NCI-H524 treated with DMSO at 0.1 percent for 48 hours (cell line): ENCODE data around the gene CYTH2.

ENCODE experiments used
- DNase-seq: peaks from one replicate; lab custom pipeline; 2025; lab: John Stamatoyannopoulos, UW

Gene CYTH2

DNA sequence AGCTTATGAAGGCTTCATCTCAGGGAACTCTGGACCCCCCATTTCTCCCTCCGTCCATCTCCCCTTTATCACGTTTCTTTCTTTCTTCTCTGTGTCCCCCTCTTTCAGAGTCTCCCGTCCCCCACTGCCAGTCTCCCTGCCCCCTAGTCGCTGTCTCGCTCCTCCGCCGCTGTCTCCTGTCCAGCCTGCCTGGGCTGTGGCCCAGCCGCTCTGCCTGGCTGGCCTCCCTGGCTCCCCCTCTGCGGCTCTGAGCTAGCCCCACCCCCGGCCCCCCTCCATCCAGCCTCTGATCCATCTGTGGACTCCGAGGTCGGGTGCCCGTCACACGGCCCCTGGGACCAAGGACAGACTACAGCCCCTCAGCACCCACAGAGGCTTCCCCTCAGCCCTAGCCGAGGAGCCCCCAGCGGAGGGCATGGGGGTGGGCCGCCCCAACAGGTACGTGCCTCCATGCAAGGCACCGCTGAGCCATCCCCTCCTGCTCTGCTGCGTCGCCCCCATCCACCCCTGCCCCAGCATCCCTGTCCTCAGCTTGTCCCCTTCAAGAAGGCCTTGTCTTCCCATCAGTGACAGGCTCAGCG lies 14.9 kb upstream of the CYTH2 start:
- DNase-seq = no peak

DNA sequence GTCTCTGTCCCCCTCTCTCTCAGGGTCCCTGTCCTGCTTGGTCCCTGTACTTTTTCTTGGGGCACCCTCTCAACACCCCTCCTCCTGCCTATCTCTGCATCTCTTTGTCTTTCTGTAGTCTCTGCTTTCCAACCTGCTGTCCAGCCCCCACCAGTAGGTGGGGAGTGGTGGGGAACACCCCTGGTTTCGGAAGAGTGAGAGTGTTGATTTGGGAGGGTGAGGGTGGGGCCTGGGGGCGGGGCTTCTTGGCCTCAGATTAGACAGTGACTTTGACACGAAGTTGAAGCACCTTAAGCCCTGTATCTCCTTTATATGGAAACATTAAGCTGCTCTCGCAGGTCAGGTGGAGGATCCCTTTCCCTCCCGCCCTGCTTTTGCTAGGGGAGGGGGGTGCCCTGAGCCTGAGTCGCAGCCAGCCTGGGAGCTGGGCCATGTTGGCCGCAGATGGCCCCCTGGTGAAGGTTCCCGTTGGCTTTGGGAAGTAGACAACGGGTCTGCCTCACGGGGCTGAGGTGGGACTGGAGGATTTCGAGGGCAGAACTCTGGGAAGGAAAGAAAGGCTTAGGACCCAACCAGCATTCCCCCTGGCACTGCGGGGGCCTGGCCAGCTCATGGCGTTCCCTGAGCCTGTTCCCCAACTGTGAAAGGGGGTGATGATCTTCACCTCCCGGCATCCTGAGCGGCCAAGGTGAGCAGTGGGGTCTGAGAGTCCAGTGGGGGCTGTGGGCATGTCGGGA lies 13.8 kb upstream of the CYTH2 start, which contains the start of gene KCNJ14:
TSS of gene KCNJ14 (plus strand) at position 404 of the 737 bp plus-strand sequence. CDS start 6,151 bp downstream, outside the sequence.
- no peak for DNase-seq

DNA sequence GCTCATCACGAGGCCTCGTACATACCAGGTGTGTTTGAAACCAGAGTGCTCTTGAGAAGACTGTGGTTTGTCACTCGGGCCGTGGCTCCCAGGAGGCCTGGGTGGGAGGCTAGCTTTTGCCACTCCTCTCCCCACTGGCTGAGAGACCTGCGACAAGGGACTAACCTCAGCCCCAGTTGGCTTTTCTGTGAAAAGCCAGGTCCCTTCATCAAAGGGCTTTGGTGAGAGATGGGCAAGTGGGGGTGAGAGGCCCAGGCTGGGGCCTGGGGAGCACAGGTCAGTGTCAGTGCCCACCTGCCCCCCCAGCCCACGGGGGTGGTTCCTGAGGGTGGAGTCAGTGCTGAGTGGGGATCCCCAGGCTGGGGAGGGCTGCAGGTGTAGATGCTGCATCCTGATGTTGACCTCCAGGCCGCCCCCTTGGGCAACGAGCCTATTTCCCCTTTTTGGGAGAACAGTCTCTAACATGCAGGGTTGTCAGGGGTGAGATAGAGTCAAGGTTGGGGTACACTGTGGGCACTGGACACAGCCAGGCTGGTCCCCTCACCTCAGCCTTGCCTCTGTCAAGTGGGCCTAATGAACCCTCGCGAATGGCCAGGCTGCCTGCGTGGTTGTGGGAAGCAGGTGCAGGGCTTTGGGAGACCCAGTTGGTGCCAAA lies 13.1 kb upstream of the CYTH2 start:
- no peak for DNase-seq

DNA sequence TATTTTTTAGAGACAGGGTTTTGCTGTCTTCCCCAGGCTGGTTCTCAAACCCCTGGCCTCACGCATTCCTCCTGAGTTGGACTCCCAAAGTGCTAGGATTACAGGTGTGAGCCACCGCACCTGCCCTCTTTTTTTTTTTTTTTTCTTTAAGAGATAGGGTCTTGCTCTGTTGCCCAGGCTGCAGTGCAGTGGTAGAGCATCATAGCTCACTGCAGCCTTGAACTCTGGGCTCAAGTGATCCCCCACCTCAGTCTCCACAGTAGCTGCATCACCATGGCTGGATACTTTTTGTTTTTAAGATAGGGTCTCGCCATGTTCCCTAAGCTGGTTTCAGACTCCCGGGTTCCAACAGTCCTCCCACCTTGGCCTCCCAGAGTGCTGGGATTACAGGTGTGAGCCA lies 12.3 kb upstream of the CYTH2 start:
- no peak for DNase-seq

DNA sequence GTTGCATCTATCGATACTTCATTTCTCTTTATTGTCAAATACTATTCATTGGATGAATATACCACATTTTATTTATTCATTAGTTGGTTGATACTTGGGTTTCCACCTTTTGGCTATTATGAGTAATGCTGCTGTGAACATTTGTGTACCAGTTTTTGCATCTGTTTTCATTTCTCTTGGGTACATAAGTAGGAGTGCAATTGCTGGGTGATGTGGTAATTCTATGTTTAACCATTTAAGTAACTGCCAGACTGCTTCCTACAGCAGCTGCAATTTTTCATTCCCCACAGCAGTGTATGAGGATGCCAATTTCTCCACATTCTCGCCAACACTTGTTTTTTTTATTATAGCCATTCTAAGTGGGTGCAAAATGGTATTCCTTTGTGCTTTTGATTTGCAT lies 11.2 kb upstream of the CYTH2 start:
- no peak for DNase-seq

DNA sequence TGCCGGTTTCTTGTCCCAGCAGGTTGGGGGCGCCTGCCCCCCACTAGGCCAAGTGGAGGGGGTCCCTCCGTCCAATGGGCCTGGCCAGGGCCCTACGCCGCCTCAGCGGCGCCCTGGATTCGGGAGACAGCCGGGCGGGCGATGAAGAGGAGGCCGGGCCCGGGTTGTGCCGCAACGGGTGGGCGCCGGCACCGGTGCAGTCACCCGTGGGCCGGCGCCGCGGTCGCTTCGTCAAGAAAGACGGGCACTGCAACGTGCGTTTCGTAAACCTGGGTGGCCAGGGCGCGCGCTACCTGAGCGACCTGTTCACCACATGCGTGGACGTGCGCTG lies 7.6 kb upstream of the CYTH2 start:
- no peak for DNase-seq

DNA sequence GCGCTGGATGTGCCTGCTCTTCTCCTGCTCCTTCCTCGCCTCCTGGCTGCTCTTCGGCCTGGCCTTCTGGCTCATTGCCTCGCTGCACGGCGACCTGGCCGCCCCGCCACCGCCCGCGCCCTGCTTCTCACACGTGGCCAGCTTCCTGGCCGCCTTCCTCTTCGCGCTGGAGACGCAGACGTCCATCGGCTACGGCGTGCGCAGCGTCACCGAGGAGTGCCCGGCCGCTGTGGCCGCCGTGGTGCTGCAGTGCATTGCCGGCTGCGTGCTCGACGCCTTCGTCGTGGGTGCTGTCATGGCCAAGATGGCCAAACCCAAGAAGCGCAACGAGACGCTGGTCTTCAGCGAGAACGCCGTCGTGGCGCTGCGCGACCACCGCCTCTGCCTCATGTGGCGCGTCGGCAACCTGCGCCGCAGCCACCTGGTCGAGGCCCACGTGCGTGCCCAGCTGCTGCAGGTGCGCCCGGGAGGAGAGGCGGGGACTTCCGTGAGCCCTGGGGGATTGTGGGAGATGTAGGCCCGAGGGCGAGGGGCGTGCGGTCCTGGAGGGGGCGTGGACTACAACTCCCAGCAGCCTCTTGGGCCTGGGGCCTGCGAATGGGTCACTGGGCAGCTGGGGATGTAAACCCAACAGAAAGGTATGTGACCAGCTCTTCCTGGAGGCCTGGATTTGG lies 7.0 kb upstream of the CYTH2 start:
- no peak for DNase-seq

DNA sequence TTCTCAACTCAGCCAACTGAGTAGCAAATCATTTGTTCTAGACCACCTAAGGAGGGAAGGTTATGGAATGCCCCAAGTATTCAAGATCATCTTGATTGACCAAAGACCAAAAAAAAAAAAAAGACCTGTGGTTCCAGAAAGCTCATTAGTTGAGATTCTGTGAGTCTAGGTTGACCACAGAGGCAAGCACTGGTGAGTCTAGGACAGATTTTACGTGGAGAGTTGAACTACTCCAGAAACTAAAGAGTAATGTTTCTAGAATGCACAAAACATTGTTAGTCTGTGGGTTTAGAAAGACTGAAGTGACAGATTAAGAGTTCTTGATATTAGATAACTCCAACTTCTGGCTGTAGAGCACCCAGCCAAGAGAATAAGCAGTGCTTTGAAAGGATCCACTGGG lies 4.0 kb upstream of the CYTH2 start:
- DNase-seq = no peak

DNA sequence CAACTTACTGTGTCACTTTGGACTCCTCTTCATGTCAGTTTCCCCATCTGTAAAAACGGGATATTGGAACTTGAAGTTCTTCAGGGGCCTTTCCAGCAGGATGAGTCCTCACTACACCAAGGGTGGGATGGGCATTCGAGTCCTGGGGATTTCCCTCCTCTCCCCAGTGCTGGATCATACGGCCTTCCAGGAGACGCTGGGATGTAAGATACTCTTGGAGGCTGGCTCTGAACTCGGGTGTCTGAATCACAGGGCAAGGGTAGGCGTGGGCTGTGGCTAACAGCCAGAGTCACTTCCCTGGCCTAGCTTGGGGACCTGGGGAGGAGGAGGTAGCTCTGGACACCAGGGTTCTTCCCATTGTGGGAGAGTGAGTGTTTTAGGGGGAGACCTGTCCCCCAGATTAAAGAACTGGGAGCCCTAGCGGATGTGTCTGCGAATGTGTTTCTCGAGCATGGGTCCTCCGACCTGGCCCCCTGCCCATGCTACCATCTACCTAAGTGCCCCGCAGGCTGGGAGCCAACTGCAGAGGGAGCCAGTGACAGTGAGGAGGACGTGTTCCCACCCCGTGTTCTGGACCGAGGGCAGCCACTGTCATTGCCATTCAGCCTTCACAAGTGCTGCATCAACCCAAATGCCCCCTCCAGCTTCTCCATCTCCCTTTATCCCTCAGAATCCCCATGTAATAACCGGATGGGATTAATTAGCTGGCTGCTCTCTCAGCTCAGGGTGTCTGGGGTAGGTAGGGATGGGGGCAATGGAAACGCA lies 2.4 kb upstream of the CYTH2 start:
- no peak for DNase-seq

DNA sequence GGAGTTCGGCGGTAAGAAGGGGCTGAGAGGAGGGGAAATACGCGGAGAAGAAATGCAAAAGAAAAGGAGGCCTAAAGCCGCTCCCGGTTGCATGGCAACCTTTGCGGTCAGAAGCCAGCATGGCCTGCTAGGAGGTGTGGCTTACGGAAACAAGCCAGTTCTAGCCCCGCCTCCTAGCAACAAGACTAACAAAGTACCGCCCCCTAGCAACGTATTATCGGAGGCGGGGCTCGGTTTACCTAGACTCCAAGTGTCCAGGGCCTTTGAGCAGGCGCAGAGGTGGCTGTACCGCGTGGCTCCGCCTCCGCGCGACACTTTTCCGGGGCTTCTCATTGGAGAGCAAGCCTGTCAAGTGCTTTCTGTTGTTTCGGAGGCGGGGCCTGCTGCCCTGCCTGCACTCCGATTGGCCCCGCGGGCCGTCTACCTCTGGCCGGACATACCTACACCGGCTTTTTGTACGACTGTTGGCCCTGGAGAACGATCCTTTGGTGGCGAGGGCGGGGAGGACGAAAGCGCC lies 339 bp upstream of the CYTH2 start:
- DNase-seq = peak; percentile 99

DNA sequence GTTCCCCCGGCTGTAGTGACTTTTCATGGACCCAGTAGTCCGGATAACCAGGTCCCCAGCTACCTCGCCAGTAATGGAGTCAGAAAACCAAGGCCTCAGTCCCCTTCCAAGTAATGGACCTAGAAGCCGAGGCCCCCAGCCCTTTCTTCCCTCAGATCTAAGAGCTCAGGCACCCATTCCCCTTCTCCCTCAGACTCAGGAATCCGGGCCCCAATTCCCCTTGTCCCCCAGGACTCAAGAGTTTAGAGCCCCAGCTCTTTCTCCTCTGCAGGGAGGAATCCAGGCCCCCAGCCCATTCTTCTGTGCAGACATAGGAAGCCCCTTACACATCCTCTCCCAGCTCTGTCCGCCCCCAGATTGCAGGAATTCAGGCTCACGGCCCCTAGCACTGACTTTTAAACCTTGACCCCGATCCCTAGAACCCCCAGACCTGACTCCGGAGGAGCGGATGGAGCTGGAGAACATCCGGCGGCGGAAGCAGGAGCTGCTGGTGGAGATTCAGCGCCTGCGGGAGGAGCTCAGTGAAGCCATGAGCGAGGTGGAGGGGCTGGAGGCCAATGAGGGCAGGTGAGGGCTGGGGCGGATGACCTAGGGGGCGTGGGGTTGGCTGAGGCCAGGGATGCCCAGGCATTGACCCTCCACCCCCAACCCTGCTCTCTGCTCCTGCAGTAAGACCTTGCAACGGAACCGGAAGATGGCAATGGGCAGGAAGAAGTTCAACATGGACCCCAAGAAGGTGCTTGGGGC lies 938 bp downstream of the CYTH2 start:
- DNase-seq = no peak

DNA sequence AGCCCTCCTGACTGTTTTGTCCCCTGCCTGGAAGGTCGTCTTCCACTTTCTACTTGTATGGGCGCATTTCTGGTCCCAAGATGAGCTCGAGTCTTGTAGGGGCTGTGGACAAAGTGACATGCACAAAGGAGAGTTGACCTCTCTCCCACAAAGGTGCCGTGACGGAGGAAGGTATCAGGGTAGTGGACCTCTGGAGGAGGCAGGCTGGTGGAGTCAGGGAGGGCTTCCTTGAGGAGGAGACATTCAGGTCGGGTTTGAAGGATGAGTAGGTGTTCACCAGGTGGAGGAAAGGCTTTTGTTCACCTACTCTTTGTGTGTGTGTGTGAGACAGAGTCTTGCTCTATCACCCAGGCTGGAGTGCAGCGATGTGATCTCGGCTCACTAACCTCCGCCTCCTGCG lies 1.7 kb downstream of the CYTH2 start:
- no peak for DNase-seq

DNA sequence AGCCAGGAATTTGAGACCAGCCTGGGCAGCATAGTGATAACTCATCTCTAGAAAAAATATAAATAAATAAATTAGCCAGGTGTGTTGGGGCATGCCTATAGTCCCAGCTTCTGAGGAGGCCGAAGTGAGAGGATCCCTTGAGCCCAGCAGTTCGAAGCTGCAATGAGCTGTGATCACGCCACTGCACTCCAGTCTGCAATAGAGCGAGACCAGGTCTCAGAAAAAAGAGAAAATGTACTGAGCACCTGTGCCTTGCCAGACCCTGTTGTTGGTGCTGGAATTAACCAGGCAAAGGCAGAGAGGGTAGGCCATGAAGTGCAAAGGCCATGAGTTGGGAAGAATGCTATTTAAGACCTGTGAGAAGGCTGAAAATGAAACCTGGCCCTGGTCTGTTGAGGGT lies 2.7 kb downstream of the CYTH2 start:
- no peak for DNase-seq

DNA sequence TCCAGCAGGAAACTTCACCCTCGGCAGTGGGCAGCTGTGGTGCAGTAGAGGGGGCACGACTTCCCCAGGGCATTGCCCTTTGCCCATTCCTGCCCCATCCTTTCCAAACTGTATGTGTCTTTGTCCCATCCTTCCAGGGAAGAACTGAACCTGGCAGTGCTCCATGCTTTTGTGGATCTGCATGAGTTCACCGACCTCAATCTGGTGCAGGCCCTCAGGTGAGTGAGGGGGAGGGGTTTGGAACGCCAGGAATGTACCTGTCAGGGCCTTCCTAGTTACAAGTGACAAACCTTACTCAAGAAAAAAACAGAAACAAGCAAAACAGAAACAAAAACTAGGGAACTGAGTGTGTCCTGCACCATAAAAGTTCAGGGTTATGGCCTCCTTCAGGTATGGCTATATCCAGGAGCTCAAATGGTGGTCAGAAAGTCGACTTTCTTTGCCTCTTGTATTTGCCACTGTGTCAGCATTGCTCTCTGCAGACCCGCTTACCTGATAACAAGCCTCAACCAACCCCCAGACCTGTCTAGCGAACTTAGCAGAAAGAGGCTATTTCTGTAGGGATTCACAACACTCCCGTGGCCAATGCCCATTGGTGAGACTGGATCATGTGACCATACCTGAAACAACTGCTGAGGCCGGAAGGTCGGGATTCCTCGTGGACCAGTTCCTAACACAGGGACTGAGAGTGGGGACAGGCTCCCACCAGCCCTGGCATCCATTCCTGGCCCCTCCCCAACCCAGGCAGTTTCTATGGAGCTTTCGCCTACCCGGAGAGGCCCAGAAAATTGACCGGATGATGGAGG lies 4.2 kb downstream of the CYTH2 start:
- DNase-seq = no peak

DNA sequence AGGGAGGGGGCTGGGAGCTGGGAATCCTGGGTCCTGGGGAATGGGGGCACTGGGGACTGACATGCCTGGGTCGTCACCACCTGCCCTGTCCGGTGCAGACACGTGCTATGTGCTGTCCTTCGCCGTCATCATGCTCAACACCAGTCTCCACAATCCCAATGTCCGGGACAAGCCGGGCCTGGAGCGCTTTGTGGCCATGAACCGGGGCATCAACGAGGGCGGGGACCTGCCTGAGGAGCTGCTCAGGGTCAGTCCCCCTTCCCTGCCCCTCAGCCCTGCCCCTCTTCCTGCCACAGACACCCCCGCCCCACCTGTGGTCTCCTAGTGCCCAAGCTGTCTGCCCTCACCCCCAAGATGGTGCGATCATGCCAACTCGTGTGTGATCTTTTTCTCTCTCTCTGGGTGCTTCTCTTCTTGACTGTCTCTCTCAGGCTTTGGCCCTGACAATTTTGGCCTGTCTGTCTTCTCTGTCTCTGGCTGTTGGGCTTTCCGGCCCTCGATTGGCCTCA lies 5.0 kb downstream of the CYTH2 start:
- DNase-seq = no peak

DNA sequence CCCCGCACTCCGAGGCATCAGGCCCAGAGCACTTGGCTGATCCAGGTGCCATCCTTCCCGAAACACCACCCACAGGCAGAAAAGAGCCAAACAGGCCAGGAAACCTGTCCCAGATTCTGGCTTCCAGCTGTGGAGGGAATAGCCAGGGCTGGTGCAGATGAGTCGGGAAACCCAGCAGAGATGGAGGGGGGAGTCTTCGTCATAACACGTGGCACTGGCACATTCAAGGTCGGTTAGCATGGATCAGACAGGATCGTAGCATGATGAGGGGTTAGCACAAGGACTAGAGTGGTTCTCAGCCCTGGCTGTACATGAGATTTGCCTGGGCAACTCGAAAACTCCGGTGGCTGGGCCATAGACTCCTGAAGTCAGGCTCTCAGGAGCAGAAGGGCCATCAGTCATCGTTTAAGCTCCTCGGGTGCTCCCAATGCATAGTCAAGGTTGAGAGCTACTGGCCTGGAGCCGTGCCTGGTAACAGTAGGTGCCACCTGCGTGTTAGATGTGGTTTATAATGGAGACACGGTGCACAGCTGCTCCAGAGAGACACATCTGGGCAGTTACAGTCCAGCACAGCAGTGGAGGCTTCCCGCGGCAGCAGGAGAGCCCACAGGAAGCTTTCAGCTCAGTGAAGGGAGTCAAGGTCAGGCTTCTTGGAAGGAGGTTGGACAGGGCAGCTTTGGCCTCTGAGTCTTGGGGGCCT lies 6.3 kb downstream of the CYTH2 start:
- no peak for DNase-seq

DNA sequence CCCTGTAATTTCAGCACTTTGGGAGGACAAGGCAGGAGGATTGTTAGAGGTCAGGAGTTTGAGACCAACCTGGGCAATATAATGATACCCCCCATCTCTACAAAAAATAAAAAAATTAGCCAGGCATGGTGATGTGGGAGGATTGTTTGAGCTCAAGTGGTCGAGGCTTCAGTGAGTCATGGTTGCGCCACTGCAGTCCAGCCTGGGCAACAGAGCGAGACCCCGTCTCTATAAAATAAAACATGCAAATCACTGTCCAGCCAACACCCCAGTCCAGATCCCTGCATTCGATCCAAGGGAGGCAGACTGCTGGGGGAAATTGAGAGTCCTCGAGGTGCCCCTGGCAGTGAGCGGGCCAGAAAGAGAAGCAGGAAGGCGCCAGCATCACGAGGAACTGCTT lies 7.0 kb downstream of the CYTH2 start:
- no peak for DNase-seq

DNA sequence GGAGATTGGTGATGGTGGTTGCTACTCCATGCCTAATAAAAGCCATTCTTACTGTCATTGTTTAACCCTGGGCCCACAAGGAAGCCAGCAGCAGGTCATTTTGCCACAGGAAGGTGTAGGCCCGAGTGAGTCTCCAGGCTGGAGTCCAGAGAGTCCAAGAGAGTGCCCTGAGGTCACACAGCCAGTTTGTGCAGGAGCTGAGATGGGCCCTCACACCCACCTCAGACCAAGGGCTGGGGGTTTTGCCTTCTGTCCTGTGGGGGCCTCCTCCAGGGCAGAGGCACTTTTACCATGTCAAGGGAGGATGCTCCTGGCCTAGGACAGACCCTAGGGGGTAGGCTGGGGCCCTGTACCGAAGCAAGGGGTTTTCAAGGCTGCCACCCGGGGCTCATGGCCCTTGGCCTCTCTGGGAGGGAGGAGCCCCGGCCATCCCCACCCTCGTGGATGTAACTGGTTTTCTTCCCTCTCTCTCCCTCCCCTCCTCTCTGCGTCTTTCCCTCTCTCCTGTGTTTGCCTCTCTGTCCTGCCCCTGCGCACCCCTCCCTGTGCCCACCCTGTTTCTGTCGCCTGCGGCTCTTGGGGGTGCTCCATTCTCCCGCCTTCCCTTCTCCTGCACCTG lies 8.0 kb downstream of the CYTH2 start:
- no peak for DNase-seq

DNA sequence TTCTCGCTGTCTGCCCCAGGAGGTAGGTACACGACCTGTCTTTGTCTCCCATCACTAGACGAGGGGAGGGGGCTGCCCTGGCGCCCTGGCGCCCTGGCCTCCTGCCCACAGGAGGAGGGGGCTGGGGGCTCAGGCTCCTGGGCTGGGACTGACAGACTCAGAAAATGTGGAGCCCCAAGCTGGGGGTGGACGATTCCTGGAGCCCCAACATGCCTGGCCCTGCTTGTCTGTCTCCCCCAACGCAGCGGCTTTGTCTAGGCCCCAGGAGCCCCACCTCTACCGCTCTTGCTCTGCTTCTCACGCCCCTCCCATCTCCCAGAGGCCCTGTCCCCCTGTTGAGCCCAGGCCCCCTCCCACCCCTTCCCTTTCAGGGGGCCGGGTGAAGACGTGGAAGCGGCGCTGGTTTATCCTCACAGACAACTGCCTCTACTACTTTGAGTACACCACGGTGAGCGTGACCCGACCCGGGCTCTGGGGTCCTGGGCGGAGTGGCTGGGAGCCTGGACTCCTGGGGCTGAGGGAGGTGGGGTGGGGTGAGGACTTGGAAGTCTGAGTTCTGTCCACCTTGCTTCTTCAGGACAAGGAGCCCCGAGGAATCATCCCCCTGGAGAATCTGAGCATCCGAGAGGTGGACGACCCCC lies 8.6 kb downstream of the CYTH2 start:
- DNase-seq = no peak
